SK-N-SH treated with all-trans-retinoic acid at 6 μM for 48 hours (cell line): Measurements from ENCODE around the gene MEOX1.

Experiments
- CSDC2 ChIP-seq: fragments of 250-450 bp; sonication (Bioruptor Pico); IDR thresholded peaks from 2 replicates; pipeline ENCODE4 v1.5.0; 2020; ENCODE audit warnings: mild to moderate bottlenecking, moderate library complexity
- ISL1 ChIP-seq: fragments of 250-450 bp; sonication (Bioruptor Pico); IDR thresholded peaks from 2 replicates; pipeline ENCODE4 v2.1.2; 2022; ENCODE audit warnings: mild to moderate bottlenecking, moderate library complexity
- PATZ1 ChIP-seq: fragments of 250-450 bp; sonication (Bioruptor Pico); IDR thresholded peaks from 2 replicates; pipeline ENCODE4 v1.8.0; 2020; ENCODE audit warnings: mild to moderate bottlenecking, moderate library complexity, borderline replicate concordance

GRCh38 chr17:43613917-43614316 is 47.8 kb downstream of the MEOX1 start:
- TF ChIP-seq PATZ1, result no peak
- no peak for TF ChIP-seq ISL1 (CRISPR knock-in tag)
- TF ChIP-seq CSDC2 (CRISPR knock-in tag), result no peak
